ENCODE data around the gene RRP1B.

- no peak for TF ChIP-seq CTCF (IDR thresholded peaks at IDR 0.05; ENCODE audit: borderline replicate concordance, extremely low read depth, low read length, poor library complexity, severe bottlenecking)
- no peak for TF ChIP-seq EZH2 (IDR thresholded peaks at IDR 0.05; ENCODE audit: borderline replicate concordance, low read depth, low read length, severe bottlenecking)
Measured at GRCh38 chr21:43663033-43663432, 3.7 kb downstream of the RRP1B start.
